NCI-H446 treated with DMSO at 0.1 percent for 48 hours (cell line): ENCODE measurements around the gene TP53I11.

ENCODE experiments used
- DNase-seq: peaks from one replicate; lab custom pipeline; 2025; lab: John Stamatoyannopoulos, UW

TP53I11 gene

GRCh38 chr11:44912270-44912987 lies 38.3 kb downstream of the TP53I11 start:
- DNase-seq, result no peak

- peak; percentile 99 for DNase-seq
Measured at GRCh38 chr11:44911029-44911814, 39.5 kb downstream of the TP53I11 start.

GRCh38 chr11:44910591-44910990 lies 40.1 kb downstream of the TP53I11 start:
- no peak for DNase-seq

- DNase-seq, result no peak
Measured at GRCh38 chr11:44909557-44909956, 41.1 kb downstream of the TP53I11 start.

GRCh38 chr11:44906649-44907048 lies 44.0 kb downstream of the TP53I11 start:
- no peak for DNase-seq

- DNase-seq, result peak; percentile 37
Measured at GRCh38 chr11:44905131-44905866, 45.4 kb downstream of the TP53I11 start.

GRCh38 chr11:44904261-44905020 lies 46.2 kb downstream of the TP53I11 start:
- peak; percentile 60 for DNase-seq

GRCh38 chr11:44903518-44903917 lies 47.2 kb downstream of the TP53I11 start:
- peak; percentile 71 for DNase-seq

GRCh38 chr11:44903035-44903434 lies 47.6 kb downstream of the TP53I11 start:
- no peak for DNase-seq

- DNase-seq, result no peak
Measured at GRCh38 chr11:44901786-44902185, 48.9 kb downstream of the TP53I11 start.

- DNase-seq, result no peak
Measured at GRCh38 chr11:44901120-44901633, 49.5 kb downstream of the TP53I11 start.

GRCh38 chr11:44899959-44900358 lies 50.7 kb downstream of the TP53I11 start:
- peak; percentile 49 for DNase-seq

GRCh38 chr11:44893846-44894617 lies 56.7 kb downstream of the TP53I11 start:
- peak; percentile 94 for DNase-seq

- peak; percentile 98 for DNase-seq
Measured at GRCh38 chr11:44893308-44893822, 57.3 kb downstream of the TP53I11 start.

GRCh38 chr11:44892843-44893242 lies 57.8 kb downstream of the TP53I11 start:
- DNase-seq, result no peak

GRCh38 chr11:44889266-44889665 lies 61.4 kb downstream of the TP53I11 start:
- peak; percentile 78 for DNase-seq

- DNase-seq, result no peak
Measured at GRCh38 chr11:44887636-44888035, 63.0 kb downstream of the TP53I11 start.

GRCh38 chr11:44886790-44887140 lies 63.9 kb downstream of the TP53I11 start:
- peak; percentile 41 for DNase-seq

- no peak for DNase-seq
Measured at GRCh38 chr11:44885919-44886789, 64.5 kb downstream of the TP53I11 start.
